GM12801 (cell line): ENCODE data around the gene CCDC175.

Source experiments
- CTCF ChIP-seq: IDR thresholded peaks from one replicate; pipeline ENCODE4 v1.5.1; 2011; ENCODE audit warnings: control low read depth; ENCODE audit not compliant: insufficient read length; ENCODE audit errors: extremely low read depth

The CCDC175 gene

GRCh38 chr14:59492384-59492783 lies 84.2 kb downstream of the CCDC175 start:
- TF ChIP-seq CTCF: no peak

GRCh38 chr14:59490756-59491155 lies 85.9 kb downstream of the CCDC175 start:
- no peak for TF ChIP-seq CTCF

- TF ChIP-seq CTCF: no peak
These were observed 91.9 kb downstream of the CCDC175 start for GRCh38 chr14:59484639-59485175.

GRCh38 chr14:59483819-59484638 lies 92.6 kb downstream of the CCDC175 start, which contains the start of the genes JKAMP and L3HYPDH:
TSS of gene JKAMP (plus strand) at chr14:59484517. CDS start at chr14:59484590, 73 bp downstream.
TSS of gene L3HYPDH (minus strand) at chr14:59484408. CDS start at chr14:59484316, 92 bp downstream.
- no peak for TF ChIP-seq CTCF

- TF ChIP-seq CTCF: no peak
These were observed 93.2 kb downstream of the CCDC175 start for GRCh38 chr14:59483363-59483762.

GRCh38 chr14:59482541-59483331 lies 93.9 kb downstream of the CCDC175 start:
- TF ChIP-seq CTCF: no peak

- no peak for TF ChIP-seq CTCF
These were observed 94.6 kb downstream of the CCDC175 start for GRCh38 chr14:59481871-59482540.
